Kidney (tissue), 14 donors: ENCODE measurements around the gene YPEL2. TPM values are rescaled to one million over a fixed set of nuclear protein-coding genes. Genes with fewer than 3 reads are reported as not detected.

ENCODE experiments used
- DNase-seq, 5 donors: peaks; one replicate each; pipeline ENCODE4 v3.0.0-alpha.2; 2013 to 2020
- FAIRE-seq: peaks from 2 replicates; lab custom pipeline; 2012; peaks lifted over from hg19 to GRCh38; lab: Jason Lieb, UNC
- H3K27ac ChIP-seq, 2 donors: one replicate each; pipeline ENCODE4 v1.7.0; 2013; ENCODE audit warnings: low read depth in 2 of 2, low read length in 2 of 2, inconsistent platforms in 1 of 2
- H3K27me3 ChIP-seq: one replicate; pipeline ENCODE4 v1.7.1; 2013; ENCODE audit warnings: low read length, inconsistent platforms; ENCODE audit not compliant: control insufficient read depth, insufficient read depth
- H3K36me3 ChIP-seq, 3 donors: one replicate each; pipeline versions ENCODE4 v1.7.0 to v1.7.1; 2013; ENCODE audit warnings: low read length in 3 of 3, control low read depth in 1 of 3, inconsistent platforms in 1 of 3; ENCODE audit not compliant: insufficient read depth in 3 of 3, control insufficient read depth in 2 of 3
- H3K4me1 ChIP-seq, 3 donors: one replicate each; pipeline versions ENCODE4 v1.7.0 to v1.7.1; 2013; ENCODE audit warnings: low read length in 3 of 3, inconsistent platforms in 1 of 3, low read depth in 1 of 3; ENCODE audit not compliant: control insufficient read depth in 2 of 3, insufficient read depth in 2 of 3
- H3K4me3 ChIP-seq, 3 donors: one replicate each; pipeline versions ENCODE4 v1.7.0 to v1.8.1; 2013; ENCODE audit warnings: low read length in 3 of 3, control low read depth in 1 of 3, inconsistent platforms in 1 of 3
- H3K9ac ChIP-seq, 3 donors: one replicate each; pipeline versions ENCODE4 v1.7.0 to v1.7.1; 2013; ENCODE audit warnings: low read length in 3 of 3, control low read depth in 1 of 3, inconsistent platforms in 1 of 3
- H3K9me3 ChIP-seq, 3 donors: one replicate each; pipeline versions ENCODE4 v1.7.0 to v1.7.1; 2013; ENCODE audit warnings: low read length in 3 of 3, control low read depth in 1 of 3, inconsistent platforms in 1 of 3; ENCODE audit not compliant: control insufficient read depth in 2 of 3, insufficient read depth in 1 of 3
- intact Hi-C: fragments of 100-400 bp; cut with DNase I; formaldehyde crosslinking; loops from one replicate; pipeline ENCODE4 v1.11.1; 2022
- polyA plus RNA-seq: library from polyadenylated mRNA; stranded (reverse); fragments of 350-450 nt; fragmentation: Illumina TruSeq; extraction: RNeasy Lipid Tissue Mini Kit (QIAGEN cat#74804); gene quantifications from one replicate; pipeline ENCODE4 v1.2.3, GENCODE V29; 2014; ENCODE audit warnings: low read depth, low replicate concordance; ENCODE audit not compliant: insufficient read depth
- total RNA-seq: library from RNA; stranded (reverse); fragmentation: NEBNext Ultra II Directional; extraction: Animal tissue kit (Norgen Biotek cat#: 25700); gene quantifications from one replicate; pipeline ENCODE4 v1.2.1, GENCODE V29; 2021
- TF ChIP-seq, protein P1 (sequence below): IDR thresholded peaks from 3 replicates; pipeline ENCODE4 v1.5.1; 2012; ENCODE audit warnings: mild to moderate bottlenecking, moderate library complexity, borderline replicate concordance; ENCODE audit not compliant: insufficient read depth; ENCODE audit errors: extremely low read depth
- donor health status: control.
- donor health status: control.
- donor health status: control.
- donor health status: control.
- donor health status: control.
- donor health status: DM: yes; HTN: yes; CAD: no.
- donor health status: Normal renal cell carcinoma (clear cell type).

YPEL2 gene
- total and polyA plus RNA-seq, 2 donors from 2014 or later = 9.0 to 53.6 TPM

GRCh38 chr17:59425085-59425931, 93.9 kb downstream of the YPEL2 start:
- Histone ChIP-seq H3K27me3 (no peaks in the 10 kb centered on the region), H3K27ac (peak overlapping the region; percentile 79 to 92), H3K4me1 (peaks cover 18 to 66% (median 55%) of the 10 kb centered on the region in 3 donors), H3K36me3 (no peaks in the 10 kb centered on the region), H3K9me3 (no peaks in the 10 kb centered on the region), H3K9ac (peak overlapping the region in 1 of 3 donors; percentile 51), H3K4me3 (no peak overlapping the region)
- TF ChIP-seq, protein P1, sequence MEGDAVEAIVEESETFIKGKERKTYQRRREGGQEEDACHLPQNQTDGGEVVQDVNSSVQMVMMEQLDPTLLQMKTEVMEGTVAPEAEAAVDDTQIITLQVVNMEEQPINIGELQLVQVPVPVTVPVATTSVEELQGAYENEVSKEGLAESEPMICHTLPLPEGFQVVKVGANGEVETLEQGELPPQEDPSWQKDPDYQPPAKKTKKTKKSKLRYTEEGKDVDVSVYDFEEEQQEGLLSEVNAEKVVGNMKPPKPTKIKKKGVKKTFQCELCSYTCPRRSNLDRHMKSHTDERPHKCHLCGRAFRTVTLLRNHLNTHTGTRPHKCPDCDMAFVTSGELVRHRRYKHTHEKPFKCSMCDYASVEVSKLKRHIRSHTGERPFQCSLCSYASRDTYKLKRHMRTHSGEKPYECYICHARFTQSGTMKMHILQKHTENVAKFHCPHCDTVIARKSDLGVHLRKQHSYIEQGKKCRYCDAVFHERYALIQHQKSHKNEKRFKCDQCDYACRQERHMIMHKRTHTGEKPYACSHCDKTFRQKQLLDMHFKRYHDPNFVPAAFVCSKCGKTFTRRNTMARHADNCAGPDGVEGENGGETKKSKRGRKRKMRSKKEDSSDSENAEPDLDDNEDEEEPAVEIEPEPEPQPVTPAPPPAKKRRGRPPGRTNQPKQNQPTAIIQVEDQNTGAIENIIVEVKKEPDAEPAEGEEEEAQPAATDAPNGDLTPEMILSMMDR = no peak
- no peak for FAIRE-seq
- DNase-seq = peak in 4 of 5 donors; percentile 62 to 83 (median 72)
- intact Hi-C loops = no loop called here

DNA sequence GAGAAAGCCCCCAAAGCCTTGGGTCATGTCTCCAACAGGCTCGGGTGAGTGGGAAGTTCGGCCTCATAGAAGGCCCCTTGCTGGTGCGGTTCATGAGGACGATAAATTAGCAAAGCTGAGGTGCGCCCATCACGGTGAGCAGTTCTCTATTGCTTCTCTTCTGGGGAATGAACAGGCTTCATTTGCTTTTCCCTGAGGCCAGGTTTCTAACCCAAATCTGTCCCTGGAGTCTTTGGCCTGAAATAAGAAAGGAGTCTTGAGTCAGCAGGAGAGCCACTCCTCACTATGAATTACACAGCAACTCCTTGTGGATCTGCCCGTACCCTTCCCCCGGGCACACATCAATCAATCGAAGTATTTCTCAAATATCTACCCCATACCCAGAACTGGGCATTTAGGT, 94.6 kb downstream of the YPEL2 start:
- Histone ChIP-seq H3K27me3 (no peaks in the 10 kb centered on the region), H3K9me3 (no peaks in the 10 kb centered on the region), H3K9ac (peak overlapping the region in 1 of 3 donors; percentile 51), H3K4me1 (peaks cover 20 to 71% (median 53%) of the 10 kb centered on the region in 3 donors), H3K4me3 (no peak overlapping the region), H3K36me3 (no peaks in the 10 kb centered on the region), H3K27ac (peak overlapping the region; percentile 79 to 92)
- intact Hi-C loops = no loop called here
- DNase-seq (no peak), FAIRE-seq (no peak)
- TF ChIP-seq, protein P1 = no peak

DNA sequence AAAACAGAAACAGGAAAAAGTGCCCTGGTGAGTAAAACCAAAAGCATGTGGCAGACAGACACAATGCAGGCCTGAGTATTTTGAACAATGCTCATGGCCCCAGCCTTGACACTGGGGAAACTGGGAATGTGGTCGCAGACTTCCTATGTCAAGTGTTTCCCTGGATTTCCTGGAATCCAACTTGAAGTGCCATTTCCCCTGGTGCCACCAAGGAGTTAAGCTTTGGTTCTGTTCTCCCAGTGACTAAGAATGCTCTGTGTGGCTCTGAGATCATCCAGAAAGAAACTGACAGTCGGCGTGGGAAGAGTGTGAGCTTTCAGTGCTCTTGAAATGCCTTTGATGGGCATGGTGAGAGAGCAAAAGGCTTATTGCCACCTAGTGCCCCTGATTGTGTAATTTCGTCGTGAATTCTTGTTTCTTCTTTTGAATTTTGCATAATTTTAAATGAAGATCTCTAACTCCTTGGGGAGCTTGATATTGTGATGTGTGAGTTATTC, 96.0 kb downstream of the YPEL2 start:
- Histone ChIP-seq H3K4me1 (peaks cover 21 to 74% (median 53%) of the 10 kb centered on the region in 3 donors), H3K9ac (peak overlapping the region in 1 of 3 donors; percentile 10), H3K27ac (peak overlapping the region; percentile 26 to 47), H3K36me3 (no peaks in the 10 kb centered on the region), H3K9me3 (no peaks in the 10 kb centered on the region), H3K4me3 (no peak overlapping the region), H3K27me3 (no peaks in the 10 kb centered on the region)
- DNase-seq = peak in 1 of 5 donors; percentile 54
- TF ChIP-seq, protein P1 = no peak
- intact Hi-C loops = no loop called here
- no peak for FAIRE-seq
